ENCODE measurements around the gene COL5A1. TPM values are rescaled to one million over a fixed set of nuclear protein-coding genes. Genes with fewer than 3 reads are reported as not detected.

The COL5A1 gene
- total and polyA plus RNA-seq, 4 donors: 12.2 to 169 (median 65.4) TPM

GRCh38 chr9:134647359-134648080 is 5.9 kb downstream of the COL5A1 start:
- TF ChIP-seq CTCF (IDR thresholded peaks at IDR 0.05; ENCODE audit: control extremely low read depth, extremely low read depth): no peak
- Histone ChIP-seq H3K4me1 (ENCODE audit: control insufficient read depth in 5 of 5, insufficient read depth in 5 of 5, low read length in 5 of 5) (peaks cover 0 to 40% (median 21%) of the 10 kb centered on the region in 5 donors), H3K36me3 (ENCODE audit: control insufficient read depth in 4 of 4, insufficient read depth in 4 of 4, low read length in 4 of 4) (peaks cover 0 to 20% (median 5%) of the 10 kb centered on the region in 4 donors), H3K27ac (ENCODE audit: low read depth in 1 of 2, low read length in 1 of 2) (no peak overlapping the region), H3K9me3 (ENCODE audit: control insufficient read depth in 4 of 4, insufficient read depth in 3 of 4, low read length in 3 of 4) (no peaks in the 10 kb centered on the region), H3K27me3 (ENCODE audit: control insufficient read depth in 3 of 3, insufficient read depth in 3 of 3, low read length in 2 of 3) (no peaks in the 10 kb centered on the region), H3K4me3 (no peak overlapping the region), H3K9ac (ENCODE audit: insufficient read depth in 1 of 2, low read length in 2 of 2) (peak overlapping the region in 1 of 2 donors; percentile 14)
- DNase-seq: no peak
- 86 to 91% methylated on average over 33 of the region's 33 CpGs for WGBS, 2 donors
- no peak for ATAC-seq (ENCODE audit: insufficient read depth, low FRiP score)

GRCh38 chr9:134648701-134649530 is 7.3 kb downstream of the COL5A1 start:
- ATAC-seq (ENCODE audit: insufficient read depth, low FRiP score): no peak

GRCh38 chr9:134650431-134651190 is 9.0 kb downstream of the COL5A1 start:
- TF ChIP-seq CTCF (IDR thresholded peaks at IDR 0.05; ENCODE audit: control extremely low read depth, extremely low read depth): no peak
- ATAC-seq (ENCODE audit: insufficient read depth, low FRiP score): no peak
- 95 to 98% methylated on average over 25 to 26 of the region's 26 CpGs for WGBS, 2 donors
- Histone ChIP-seq H3K4me1 (ENCODE audit: control insufficient read depth in 5 of 5, insufficient read depth in 5 of 5, low read length in 5 of 5) (peaks cover 0 to 24% (median 15%) of the 10 kb centered on the region in 5 donors), H3K27ac (ENCODE audit: low read depth in 1 of 2, low read length in 1 of 2) (no peak overlapping the region), H3K9me3 (ENCODE audit: control insufficient read depth in 4 of 4, insufficient read depth in 3 of 4, low read length in 3 of 4) (no peaks in the 10 kb centered on the region), H3K36me3 (ENCODE audit: control insufficient read depth in 4 of 4, insufficient read depth in 4 of 4, low read length in 4 of 4) (peaks cover 0 to 20% (median 7%) of the 10 kb centered on the region in 4 donors), H3K9ac (ENCODE audit: insufficient read depth in 1 of 2, low read length in 2 of 2) (no peak overlapping the region), H3K4me3 (no peak overlapping the region), H3K27me3 (ENCODE audit: control insufficient read depth in 3 of 3, insufficient read depth in 3 of 3, low read length in 2 of 3) (no peaks in the 10 kb centered on the region)
- no peak for DNase-seq

More at GRCh38 chr9:134648701-134649530, 7.3 kb downstream of the COL5A1 start:
- DNase-seq: no peak
- no peak for TF ChIP-seq CTCF (IDR thresholded peaks at IDR 0.05; ENCODE audit: control extremely low read depth, extremely low read depth)
- no peak overlapping the region for H3K27ac ChIP-seq (ENCODE audit: low read depth in 1 of 2, low read length in 1 of 2)
- peaks cover 0 to 33% (median 21%) of the 10 kb centered on the region in 5 donors for H3K4me1 ChIP-seq (ENCODE audit: control insufficient read depth in 5 of 5, insufficient read depth in 5 of 5, low read length in 5 of 5)
- no peaks in the 10 kb centered on the region for H3K9me3 ChIP-seq (ENCODE audit: control insufficient read depth in 4 of 4, insufficient read depth in 3 of 4, low read length in 3 of 4)
- H3K36me3 ChIP-seq (ENCODE audit: control insufficient read depth in 4 of 4, insufficient read depth in 4 of 4, low read length in 4 of 4): peaks cover 0 to 20% (median 7%) of the 10 kb centered on the region in 4 donors
- H3K4me3 ChIP-seq: no peak overlapping the region
- H3K9ac ChIP-seq (ENCODE audit: insufficient read depth in 1 of 2, low read length in 2 of 2): no peak overlapping the region
- H3K27me3 ChIP-seq (ENCODE audit: control insufficient read depth in 3 of 3, insufficient read depth in 3 of 3, low read length in 2 of 3): no peaks in the 10 kb centered on the region
- 92 to 95% methylated on average over 20 of the region's 20 CpGs for WGBS, 2 donors

Data from lung (tissue), 12 donors.